ENCODE results near the gene PHIP. TPM values are rescaled to one million over a fixed set of nuclear protein-coding genes. Genes with fewer than 3 reads are reported as not detected.

The PHIP gene
- total RNA-seq (2014; rRNA removed; shearing (Covaris generic)) (63.6 and 65.4 TPM in 2 replicates), polyA plus RNA-seq (2016; fragmentation: Nextera tagmentation; extraction: Ambion mirVana) (38.0 and 48.0 TPM in 2 replicates)
- long read RNA-seq, partial matches to known transcripts = 39 of 43 reads
- long read RNA-seq, other reads (novel, unspliced or antisense) = 4 of 43 reads

- no peak for TF ChIP-seq CTCF (conservative IDR thresholded peaks at IDR 0.05; ENCODE audit: low read depth in 2 of 2)
- peak; percentile 38; the same call in 1 of the 2 replicates for TF ChIP-seq CREB1 (CRISPR knock-in tag; IDR thresholded peaks at IDR 0.05; ENCODE audit: low read depth)
- TF ChIP-seq EZH2phosphoT487 (IDR thresholded peaks at IDR 0.05; ENCODE audit: unreplicated experiment) = no peak
- TF ChIP-seq POLR2AphosphoS5 (IDR thresholded peaks at IDR 0.05; ENCODE audit: low read depth) = peak; percentile 69
- TF ChIP-seq, protein P1, sequence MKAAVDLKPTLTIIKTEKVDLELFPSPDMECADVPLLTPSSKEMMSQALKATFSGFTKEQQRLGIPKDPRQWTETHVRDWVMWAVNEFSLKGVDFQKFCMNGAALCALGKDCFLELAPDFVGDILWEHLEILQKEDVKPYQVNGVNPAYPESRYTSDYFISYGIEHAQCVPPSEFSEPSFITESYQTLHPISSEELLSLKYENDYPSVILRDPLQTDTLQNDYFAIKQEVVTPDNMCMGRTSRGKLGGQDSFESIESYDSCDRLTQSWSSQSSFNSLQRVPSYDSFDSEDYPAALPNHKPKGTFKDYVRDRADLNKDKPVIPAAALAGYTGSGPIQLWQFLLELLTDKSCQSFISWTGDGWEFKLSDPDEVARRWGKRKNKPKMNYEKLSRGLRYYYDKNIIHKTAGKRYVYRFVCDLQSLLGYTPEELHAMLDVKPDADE (IDR thresholded peaks at IDR 0.05) = 0 out of 2 replicates have a peak, but pooled peaks have one; percentile 16
- TF ChIP-seq EZH2 (IDR thresholded peaks at IDR 0.05; ENCODE audit: low read depth, unreplicated experiment) = no peak
- TF ChIP-seq, protein P2, sequence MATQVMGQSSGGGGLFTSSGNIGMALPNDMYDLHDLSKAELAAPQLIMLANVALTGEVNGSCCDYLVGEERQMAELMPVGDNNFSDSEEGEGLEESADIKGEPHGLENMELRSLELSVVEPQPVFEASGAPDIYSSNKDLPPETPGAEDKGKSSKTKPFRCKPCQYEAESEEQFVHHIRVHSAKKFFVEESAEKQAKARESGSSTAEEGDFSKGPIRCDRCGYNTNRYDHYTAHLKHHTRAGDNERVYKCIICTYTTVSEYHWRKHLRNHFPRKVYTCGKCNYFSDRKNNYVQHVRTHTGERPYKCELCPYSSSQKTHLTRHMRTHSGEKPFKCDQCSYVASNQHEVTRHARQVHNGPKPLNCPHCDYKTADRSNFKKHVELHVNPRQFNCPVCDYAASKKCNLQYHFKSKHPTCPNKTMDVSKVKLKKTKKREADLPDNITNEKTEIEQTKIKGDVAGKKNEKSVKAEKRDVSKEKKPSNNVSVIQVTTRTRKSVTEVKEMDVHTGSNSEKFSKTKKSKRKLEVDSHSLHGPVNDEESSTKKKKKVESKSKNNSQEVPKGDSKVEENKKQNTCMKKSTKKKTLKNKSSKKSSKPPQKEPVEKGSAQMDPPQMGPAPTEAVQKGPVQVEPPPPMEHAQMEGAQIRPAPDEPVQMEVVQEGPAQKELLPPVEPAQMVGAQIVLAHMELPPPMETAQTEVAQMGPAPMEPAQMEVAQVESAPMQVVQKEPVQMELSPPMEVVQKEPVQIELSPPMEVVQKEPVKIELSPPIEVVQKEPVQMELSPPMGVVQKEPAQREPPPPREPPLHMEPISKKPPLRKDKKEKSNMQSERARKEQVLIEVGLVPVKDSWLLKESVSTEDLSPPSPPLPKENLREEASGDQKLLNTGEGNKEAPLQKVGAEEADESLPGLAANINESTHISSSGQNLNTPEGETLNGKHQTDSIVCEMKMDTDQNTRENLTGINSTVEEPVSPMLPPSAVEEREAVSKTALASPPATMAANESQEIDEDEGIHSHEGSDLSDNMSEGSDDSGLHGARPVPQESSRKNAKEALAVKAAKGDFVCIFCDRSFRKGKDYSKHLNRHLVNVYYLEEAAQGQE (IDR thresholded peaks at IDR 0.05; ENCODE audit: unreplicated experiment) = peak; percentile 12
- TF ChIP-seq STAT1 (IDR thresholded peaks at IDR 0.05; ENCODE audit: unreplicated experiment) = no peak
- TF ChIP-seq ZNF331 (CRISPR knock-in tag; IDR thresholded peaks at IDR 0.05; ENCODE audit: low read depth) = no peak
- TF ChIP-seq, protein P3, sequence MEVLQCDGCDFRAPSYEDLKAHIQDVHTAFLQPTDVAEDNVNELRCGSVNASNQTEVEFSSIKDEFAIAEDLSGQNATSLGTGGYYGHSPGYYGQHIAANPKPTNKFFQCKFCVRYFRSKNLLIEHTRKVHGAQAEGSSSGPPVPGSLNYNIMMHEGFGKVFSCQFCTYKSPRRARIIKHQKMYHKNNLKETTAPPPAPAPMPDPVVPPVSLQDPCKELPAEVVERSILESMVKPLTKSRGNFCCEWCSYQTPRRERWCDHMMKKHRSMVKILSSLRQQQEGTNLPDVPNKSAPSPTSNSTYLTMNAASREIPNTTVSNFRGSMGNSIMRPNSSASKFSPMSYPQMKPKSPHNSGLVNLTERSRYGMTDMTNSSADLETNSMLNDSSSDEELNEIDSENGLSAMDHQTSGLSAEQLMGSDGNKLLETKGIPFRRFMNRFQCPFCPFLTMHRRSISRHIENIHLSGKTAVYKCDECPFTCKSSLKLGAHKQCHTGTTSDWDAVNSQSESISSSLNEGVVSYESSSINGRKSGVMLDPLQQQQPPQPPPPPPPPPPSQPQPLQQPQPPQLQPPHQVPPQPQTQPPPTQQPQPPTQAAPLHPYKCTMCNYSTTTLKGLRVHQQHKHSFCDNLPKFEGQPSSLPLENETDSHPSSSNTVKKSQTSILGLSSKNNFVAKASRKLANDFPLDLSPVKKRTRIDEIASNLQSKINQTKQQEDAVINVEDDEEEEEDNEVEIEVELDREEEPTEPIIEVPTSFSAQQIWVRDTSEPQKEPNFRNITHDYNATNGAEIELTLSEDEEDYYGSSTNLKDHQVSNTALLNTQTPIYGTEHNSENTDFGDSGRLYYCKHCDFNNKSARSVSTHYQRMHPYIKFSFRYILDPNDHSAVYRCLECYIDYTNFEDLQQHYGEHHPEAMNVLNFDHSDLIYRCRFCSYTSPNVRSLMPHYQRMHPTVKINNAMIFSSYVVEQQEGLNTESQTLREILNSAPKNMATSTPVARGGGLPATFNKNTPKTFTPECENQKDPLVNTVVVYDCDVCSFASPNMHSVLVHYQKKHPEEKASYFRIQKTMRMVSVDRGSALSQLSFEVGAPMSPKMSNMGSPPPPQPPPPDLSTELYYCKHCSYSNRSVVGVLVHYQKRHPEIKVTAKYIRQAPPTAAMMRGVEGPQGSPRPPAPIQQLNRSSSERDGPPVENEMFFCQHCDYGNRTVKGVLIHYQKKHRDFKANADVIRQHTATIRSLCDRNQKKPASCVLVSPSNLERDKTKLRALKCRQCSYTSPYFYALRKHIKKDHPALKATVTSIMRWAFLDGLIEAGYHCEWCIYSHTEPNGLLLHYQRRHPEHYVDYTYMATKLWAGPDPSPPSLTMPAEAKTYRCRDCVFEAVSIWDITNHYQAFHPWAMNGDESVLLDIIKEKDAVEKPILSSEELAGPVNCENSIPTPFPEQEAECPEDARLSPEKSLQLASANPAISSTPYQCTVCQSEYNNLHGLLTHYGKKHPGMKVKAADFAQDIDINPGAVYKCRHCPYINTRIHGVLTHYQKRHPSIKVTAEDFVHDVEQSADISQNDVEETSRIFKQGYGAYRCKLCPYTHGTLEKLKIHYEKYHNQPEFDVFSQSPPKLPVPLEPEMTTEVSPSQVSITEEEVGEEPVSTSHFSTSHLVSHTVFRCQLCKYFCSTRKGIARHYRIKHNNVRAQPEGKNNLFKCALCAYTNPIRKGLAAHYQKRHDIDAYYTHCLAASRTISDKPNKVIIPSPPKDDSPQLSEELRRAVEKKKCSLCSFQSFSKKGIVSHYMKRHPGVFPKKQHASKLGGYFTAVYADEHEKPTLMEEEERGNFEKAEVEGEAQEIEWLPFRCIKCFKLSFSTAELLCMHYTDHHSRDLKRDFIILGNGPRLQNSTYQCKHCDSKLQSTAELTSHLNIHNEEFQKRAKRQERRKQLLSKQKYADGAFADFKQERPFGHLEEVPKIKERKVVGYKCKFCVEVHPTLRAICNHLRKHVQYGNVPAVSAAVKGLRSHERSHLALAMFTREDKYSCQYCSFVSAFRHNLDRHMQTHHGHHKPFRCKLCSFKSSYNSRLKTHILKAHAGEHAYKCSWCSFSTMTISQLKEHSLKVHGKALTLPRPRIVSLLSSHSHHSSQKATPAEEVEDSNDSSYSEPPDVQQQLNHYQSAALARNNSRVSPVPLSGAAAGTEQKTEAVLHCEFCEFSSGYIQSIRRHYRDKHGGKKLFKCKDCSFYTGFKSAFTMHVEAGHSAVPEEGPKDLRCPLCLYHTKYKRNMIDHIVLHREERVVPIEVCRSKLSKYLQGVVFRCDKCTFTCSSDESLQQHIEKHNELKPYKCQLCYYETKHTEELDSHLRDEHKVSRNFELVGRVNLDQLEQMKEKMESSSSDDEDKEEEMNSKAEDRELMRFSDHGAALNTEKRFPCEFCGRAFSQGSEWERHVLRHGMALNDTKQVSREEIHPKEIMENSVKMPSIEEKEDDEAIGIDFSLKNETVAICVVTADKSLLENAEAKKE (CRISPR knock-in tag; IDR thresholded peaks at IDR 0.05) = no peak
- no peak for TF ChIP-seq JUNB (IDR thresholded peaks at IDR 0.05; ENCODE audit: unreplicated experiment)
- peak within 1 kb of the TSS; percentile 72 for H3K4me3 ChIP-seq
- H3K36me3 ChIP-seq (ENCODE audit: insufficient read depth) = no peaks in the 10 kb centered on the region
- H3K27ac ChIP-seq (ENCODE audit: low read depth) = peak within 1 kb of the TSS; percentile 98
- H3K27ac Mint-ChIP-seq = peak within 1 kb of the TSS; percentile 97
- peaks cover 7% of the 10 kb centered on the region for H3K27me3 Mint-ChIP-seq (ENCODE audit: insufficient read depth, low read depth, poor library complexity)
- peaks cover 3% of the 10 kb centered on the region; the same call in 1 of the 3 replicates for H3K9me3 Mint-ChIP-seq
- peaks cover 35% of the 10 kb centered on the region for H3K4me1 ChIP-seq (ENCODE audit: insufficient read depth)
- peaks cover 35% of the 10 kb centered on the region for H3K79me2 ChIP-seq (replicated peaks; ENCODE audit: insufficient read depth)
- peak within 1 kb of the TSS; percentile 94 for H3K4me3 Mint-ChIP-seq
- DNase-seq (ENCODE audit: low spot score) (peak; percentile 94), ATAC-seq (peak; percentile 83)
- H3K9me2 ChIP-seq (ENCODE audit: insufficient read depth) = no peaks in the 10 kb centered on the region
- peaks cover 40% of the 10 kb centered on the region for H3K4me1 Mint-ChIP-seq
- H3K4me2 ChIP-seq = peak within 1 kb of the TSS; percentile 85
- no peaks in the 10 kb centered on the region for H3F3A ChIP-seq (replicated peaks; ENCODE audit: low read depth)
- H2AFZ ChIP-seq = peak within 1 kb of the TSS; percentile 72
- H3K36me3 Mint-ChIP-seq (ENCODE audit: low read depth) = peaks cover 13% of the 10 kb centered on the region
- no peaks in the 10 kb centered on the region for H4K20me1 ChIP-seq (replicated peaks; ENCODE audit: insufficient read depth)
- no peaks in the 10 kb centered on the region for H3K27me3 ChIP-seq (ENCODE audit: insufficient read depth)
These were observed at the start of gene PHIP for GRCh38 chr6:79078075-79078969. TSS of gene PHIP (minus strand) at chr6:79078254. CDS start at chr6:79078068, 186 bp downstream.
